Neutrophil (primary cell): ENCODE data around the gene USP34.

ENCODE experiments used
- H3K27ac ChIP-seq: fragments of 200-600 bp; sonication (generic); 2 replicates; pipeline ENCODE4 v1.5.1; 2016; ENCODE audit warnings: mild to moderate bottlenecking, moderate library complexity
- H3K27me3 ChIP-seq: fragments of 200-600 bp; sonication (generic); 2 replicates; pipeline ENCODE4 v1.6.0; 2016; ENCODE audit warnings: mild to moderate bottlenecking
- H3K36me3 ChIP-seq: fragments of 200-600 bp; sonication (generic); 2 replicates; pipeline ENCODE4 v1.5.1; 2017
- H3K4me1 ChIP-seq, 2 experiments: fragments of 200-600 bp in 1 of 2; sonication (generic) in 1 of 2; 1 replicate in 1 of 2; 2 replicates in 1 of 2; pipeline versions ENCODE4 v1.5.1 to v1.6.1; 2013 to 2016; ENCODE audit warnings: low read depth in 1 of 2, low read length in 1 of 2, mild to moderate bottlenecking in 1 of 2, moderate library complexity in 1 of 2; ENCODE audit not compliant: control insufficient read depth in 1 of 2, insufficient read depth in 1 of 2
- H3K4me3 ChIP-seq, 2 experiments: fragments of 200-600 bp in 1 of 2; sonication (generic) in 1 of 2; 1 replicate in 1 of 2; 2 replicates in 1 of 2; pipeline ENCODE4 v1.5.1; 2013 to 2016; ENCODE audit warnings: low read depth in 1 of 2, low read length in 1 of 2, mild to moderate bottlenecking in 1 of 2, moderate library complexity in 1 of 2
- H3K9me3 ChIP-seq: fragments of 200-600 bp; sonication (generic); 2 replicates; pipeline ENCODE4 v1.5.1; 2016
- TF ChIP-seq, protein P1 (sequence below): fragments of 200-600 bp; sonication (generic); IDR thresholded peaks from 2 replicates; pipeline ENCODE4 v1.5.1; 2016; ENCODE audit warnings: antibody characterized with exemption

Gene USP34

DNA sequence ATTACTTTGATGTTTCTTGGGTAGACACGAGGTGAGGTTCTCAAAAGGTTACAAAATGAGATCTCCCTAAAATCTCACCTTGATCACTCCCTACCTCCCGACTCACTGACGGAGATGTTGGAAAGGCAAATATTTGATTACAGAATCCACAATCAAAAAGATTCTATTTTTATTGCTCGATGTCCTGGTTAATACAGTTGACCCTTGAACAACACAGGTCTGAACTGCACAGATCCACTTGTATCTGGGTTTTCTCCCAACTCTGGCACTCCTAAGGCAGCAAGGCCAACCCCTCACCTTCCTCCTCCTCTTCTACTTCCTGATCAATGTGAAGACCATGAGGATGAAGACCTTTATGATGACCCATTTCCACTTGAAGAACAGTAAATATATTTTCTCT lies 183.6 kb downstream of the USP34 start:
- Histone ChIP-seq H3K4me1 (no peaks in the 10 kb centered on the region), H3K27ac (no peak overlapping the region), H3K4me3 (no peak overlapping the region), H3K36me3 (peaks cover 38% of the 10 kb centered on the region), H3K27me3 (no peaks in the 10 kb centered on the region), H3K9me3 (no peaks in the 10 kb centered on the region)
- TF ChIP-seq, protein P1, sequence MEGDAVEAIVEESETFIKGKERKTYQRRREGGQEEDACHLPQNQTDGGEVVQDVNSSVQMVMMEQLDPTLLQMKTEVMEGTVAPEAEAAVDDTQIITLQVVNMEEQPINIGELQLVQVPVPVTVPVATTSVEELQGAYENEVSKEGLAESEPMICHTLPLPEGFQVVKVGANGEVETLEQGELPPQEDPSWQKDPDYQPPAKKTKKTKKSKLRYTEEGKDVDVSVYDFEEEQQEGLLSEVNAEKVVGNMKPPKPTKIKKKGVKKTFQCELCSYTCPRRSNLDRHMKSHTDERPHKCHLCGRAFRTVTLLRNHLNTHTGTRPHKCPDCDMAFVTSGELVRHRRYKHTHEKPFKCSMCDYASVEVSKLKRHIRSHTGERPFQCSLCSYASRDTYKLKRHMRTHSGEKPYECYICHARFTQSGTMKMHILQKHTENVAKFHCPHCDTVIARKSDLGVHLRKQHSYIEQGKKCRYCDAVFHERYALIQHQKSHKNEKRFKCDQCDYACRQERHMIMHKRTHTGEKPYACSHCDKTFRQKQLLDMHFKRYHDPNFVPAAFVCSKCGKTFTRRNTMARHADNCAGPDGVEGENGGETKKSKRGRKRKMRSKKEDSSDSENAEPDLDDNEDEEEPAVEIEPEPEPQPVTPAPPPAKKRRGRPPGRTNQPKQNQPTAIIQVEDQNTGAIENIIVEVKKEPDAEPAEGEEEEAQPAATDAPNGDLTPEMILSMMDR = no peak

DNA sequence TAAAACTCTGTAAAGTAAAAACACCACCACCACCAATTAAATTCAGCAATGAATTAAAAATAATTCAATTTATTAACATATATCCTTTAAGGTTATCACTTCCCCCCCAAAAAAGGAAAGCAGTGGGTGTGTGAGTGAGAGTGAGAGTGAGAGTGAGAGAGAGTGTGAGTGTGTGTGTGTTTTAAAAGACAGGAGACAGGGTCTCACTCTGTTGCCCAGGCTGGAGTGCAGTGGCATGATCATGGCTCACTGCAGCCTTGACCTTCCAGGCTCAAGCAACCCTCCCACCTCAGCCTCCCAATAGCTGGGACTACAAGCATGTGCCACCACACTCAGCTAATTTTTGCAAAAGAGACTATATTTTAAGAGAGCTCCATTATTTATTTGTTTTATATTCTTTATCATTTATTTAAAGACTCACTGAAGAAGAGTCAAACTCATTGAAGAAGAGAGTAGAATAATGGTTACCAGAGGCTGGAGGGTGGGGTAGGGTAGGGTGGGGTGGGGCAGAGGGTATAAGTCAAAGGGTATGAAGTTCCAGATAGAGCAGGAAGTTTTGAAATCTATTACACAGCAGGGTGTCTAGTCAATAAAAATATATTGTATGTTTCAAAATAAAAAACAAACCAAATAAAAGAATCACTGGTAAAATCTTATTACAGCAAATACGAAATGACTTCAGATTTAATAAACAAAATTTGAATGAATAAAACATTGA lies 187.3 kb downstream of the USP34 start:
- TF ChIP-seq, protein P1 = no peak
- no peak overlapping the region for H3K27ac ChIP-seq
- no peaks in the 10 kb centered on the region for H3K27me3 ChIP-seq
- no peaks in the 10 kb centered on the region for H3K9me3 ChIP-seq
- H3K4me1 ChIP-seq = no peaks in the 10 kb centered on the region
- no peak overlapping the region for H3K4me3 ChIP-seq
- H3K36me3 ChIP-seq = peaks cover 65% of the 10 kb centered on the region

DNA sequence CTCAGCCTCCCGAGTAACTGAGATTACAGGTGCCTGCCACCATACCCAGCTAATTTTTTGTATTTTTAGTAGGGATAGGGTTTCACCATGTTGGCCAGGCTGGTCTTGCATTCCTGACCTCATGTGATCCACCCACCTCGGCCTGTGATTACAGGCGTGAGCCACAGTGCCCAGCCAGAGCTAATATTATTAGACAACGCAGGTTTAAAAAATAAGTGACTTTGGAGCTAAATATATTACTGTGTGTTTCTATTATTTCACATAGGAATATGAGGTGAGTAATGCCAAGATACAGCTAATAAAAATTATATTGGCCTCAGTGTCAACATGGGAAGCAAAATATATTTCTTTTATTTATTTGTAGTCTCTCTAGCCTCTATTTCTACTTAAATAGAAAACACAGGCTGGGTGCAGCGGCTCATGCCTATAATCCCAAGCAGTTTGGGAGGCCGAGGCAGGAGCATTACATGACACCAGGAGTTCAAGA lies 188.7 kb downstream of the USP34 start:
- TF ChIP-seq, protein P1 = no peak
- Histone ChIP-seq H3K36me3 (peaks cover 65% of the 10 kb centered on the region), H3K9me3 (no peaks in the 10 kb centered on the region), H3K27me3 (no peaks in the 10 kb centered on the region), H3K4me1 (no peaks in the 10 kb centered on the region), H3K4me3 (no peak overlapping the region), H3K27ac (no peak overlapping the region)

DNA sequence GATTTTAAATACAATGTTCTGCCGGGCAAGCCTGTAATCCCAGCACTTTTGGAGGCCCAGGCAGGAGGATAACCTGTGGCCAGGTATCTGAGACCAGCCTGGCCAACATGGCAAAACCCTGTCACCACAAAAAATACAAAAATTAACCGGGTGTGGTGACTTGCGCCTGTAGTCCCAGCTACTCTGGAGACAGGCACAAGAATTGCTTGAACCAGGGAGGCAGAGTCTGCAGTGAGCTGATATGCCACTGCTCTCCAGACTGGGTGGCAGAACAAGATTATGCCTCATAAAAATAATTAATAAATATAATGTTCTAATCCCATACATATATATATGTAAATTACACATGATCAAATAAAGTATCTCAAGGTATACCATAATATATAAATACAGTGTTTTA lies 189.6 kb downstream of the USP34 start:
- Histone ChIP-seq H3K27me3 (no peaks in the 10 kb centered on the region), H3K4me1 (no peaks in the 10 kb centered on the region), H3K9me3 (no peaks in the 10 kb centered on the region), H3K27ac (no peak overlapping the region), H3K36me3 (peaks cover 63% of the 10 kb centered on the region), H3K4me3 (no peak overlapping the region)
- TF ChIP-seq, protein P1 = no peak

DNA sequence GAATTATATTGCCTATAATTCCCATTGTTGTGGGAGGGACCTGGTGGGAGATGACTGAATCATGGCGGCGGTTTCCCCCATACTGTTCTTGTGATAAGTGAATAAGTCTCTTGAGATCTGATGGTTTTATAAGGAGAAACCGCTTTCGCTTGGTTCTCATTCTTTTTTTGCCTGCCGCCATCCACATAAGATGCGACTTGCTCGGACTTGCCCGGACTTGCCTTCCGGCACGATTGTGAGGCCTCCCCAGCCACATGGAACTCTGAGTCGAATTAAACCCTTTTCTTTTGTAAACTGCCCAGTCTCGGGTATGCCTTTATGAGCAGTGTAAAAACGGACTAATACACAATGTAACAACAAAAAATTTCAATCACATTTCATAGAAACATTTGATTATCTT lies 193.1 kb downstream of the USP34 start:
- Histone ChIP-seq H3K9me3 (no peaks in the 10 kb centered on the region), H3K27me3 (no peaks in the 10 kb centered on the region), H3K4me1 (peaks cover 0 to 5% of the 10 kb centered on the region in 2 experiments), H3K4me3 (no peak overlapping the region), H3K36me3 (peaks cover 69% of the 10 kb centered on the region), H3K27ac (no peak overlapping the region)
- TF ChIP-seq, protein P1 = no peak
